Neural crest cell (in vitro differentiated cells): ENCODE data around the gene TJP3. TPM values are rescaled to one million over a fixed set of nuclear protein-coding genes. Genes with fewer than 3 reads are reported as not detected.

Source experiments
- DNase-seq: peaks from one replicate; pipeline ENCODE4 v3.0.0; 2021; ENCODE audit warnings: low read depth, mixed read lengths, low spot score
- H3K27ac Mint-ChIP-seq: one replicate; pipeline ENCODE4 v1.8.0; 2021; ENCODE audit warnings: mild to moderate bottlenecking, mixed read lengths; ENCODE audit not compliant: unreplicated experiment
- H3K27me3 Mint-ChIP-seq: 2 replicates; pipeline ENCODE4 v1.8.0; 2021; ENCODE audit warnings: low read depth, mild to moderate bottlenecking, mixed read lengths
- H3K36me3 Mint-ChIP-seq: 2 replicates; pipeline ENCODE4 v1.8.0; 2021; ENCODE audit warnings: low read depth, mild to moderate bottlenecking, mixed read lengths
- H3K4me1 Mint-ChIP-seq: 2 replicates; pipeline ENCODE4 v1.8.0; 2021; ENCODE audit warnings: mixed read lengths
- H3K4me3 Mint-ChIP-seq: one replicate; pipeline ENCODE4 v1.8.0; 2021; ENCODE audit warnings: mild to moderate bottlenecking, mixed read lengths
- H3K9me3 Mint-ChIP-seq: 2 replicates; pipeline ENCODE4 v1.8.0; 2021; ENCODE audit warnings: mixed read lengths
- total RNA-seq: library from RNA; stranded (reverse); gene quantifications from 2 replicates; pipeline ENCODE4 v1.2.1, GENCODE V29; 2021
- TF ChIP-seq, protein P1 (sequence below): fragments of 200-600 bp; sonication (generic); conservative IDR thresholded peaks from 2 replicates; pipeline ENCODE4 v1.5.0; 2021; ENCODE audit warnings: antibody characterized with exemption, mild to moderate bottlenecking

Gene TJP3
- total RNA-seq, 1 donor from 2014 or later, result not detected

DNA sequence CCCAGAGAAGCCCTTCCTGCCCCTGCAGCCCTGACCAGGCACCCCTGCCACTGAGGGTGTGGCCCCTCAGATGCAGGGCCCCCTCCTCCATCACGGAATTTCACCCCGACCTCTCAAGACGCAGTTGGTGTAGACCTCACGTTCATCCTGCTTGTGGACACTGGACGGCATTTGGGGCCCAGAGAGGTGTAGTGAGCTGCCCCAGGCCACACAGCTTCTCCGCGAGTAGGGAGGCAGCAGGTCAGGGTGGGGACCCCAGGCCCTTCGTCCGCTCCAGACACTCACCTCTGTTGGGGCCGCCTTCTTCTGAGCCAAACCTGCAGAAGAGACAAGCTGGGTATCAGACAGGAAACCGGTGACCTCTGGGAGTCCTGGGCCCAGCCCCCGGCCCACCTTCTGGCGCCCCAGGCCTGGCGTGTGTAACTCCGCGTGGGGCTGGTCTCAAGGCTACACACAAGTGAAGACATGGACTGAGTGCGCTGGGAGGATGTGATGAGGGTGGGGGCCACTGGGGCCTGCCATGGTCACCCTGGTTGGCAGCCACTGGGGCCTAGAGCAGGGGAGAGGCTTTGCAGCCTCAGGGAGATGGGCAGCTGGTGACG is 41.0 kb upstream of the TJP3 start:
- no peak for DNase-seq
- no peaks in the 10 kb centered on the region for H3K36me3 Mint-ChIP-seq
- H3K4me3 Mint-ChIP-seq, result no peak overlapping the region
- no peaks in the 10 kb centered on the region for H3K9me3 Mint-ChIP-seq
- no peaks in the 10 kb centered on the region for H3K27me3 Mint-ChIP-seq
- TF ChIP-seq, protein P1, sequence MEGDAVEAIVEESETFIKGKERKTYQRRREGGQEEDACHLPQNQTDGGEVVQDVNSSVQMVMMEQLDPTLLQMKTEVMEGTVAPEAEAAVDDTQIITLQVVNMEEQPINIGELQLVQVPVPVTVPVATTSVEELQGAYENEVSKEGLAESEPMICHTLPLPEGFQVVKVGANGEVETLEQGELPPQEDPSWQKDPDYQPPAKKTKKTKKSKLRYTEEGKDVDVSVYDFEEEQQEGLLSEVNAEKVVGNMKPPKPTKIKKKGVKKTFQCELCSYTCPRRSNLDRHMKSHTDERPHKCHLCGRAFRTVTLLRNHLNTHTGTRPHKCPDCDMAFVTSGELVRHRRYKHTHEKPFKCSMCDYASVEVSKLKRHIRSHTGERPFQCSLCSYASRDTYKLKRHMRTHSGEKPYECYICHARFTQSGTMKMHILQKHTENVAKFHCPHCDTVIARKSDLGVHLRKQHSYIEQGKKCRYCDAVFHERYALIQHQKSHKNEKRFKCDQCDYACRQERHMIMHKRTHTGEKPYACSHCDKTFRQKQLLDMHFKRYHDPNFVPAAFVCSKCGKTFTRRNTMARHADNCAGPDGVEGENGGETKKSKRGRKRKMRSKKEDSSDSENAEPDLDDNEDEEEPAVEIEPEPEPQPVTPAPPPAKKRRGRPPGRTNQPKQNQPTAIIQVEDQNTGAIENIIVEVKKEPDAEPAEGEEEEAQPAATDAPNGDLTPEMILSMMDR, result no peak
- peaks cover 23% of the 10 kb centered on the region for H3K4me1 Mint-ChIP-seq
- no peak overlapping the region for H3K27ac Mint-ChIP-seq

DNA sequence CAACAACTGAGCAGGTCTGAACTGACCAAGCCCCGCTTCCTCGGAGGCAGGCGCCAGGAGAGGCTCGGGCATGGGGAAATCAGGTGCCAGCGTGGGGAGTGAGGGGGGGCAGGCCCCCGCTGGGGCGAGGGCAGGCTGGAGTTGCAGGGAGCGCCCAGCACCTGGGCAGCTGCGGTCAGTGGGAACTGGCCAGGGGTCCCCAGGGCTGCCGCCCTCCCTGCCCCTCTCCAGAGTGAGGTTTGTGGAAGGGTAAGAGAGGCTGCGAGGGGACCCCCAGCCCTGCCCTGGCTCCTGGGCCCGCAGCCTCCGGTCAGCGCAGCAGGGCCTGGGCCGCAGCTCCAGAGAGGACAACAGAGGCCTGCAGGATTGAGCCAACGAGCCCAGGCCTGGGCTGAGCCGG is 40.4 kb upstream of the TJP3 start:
- no peaks in the 10 kb centered on the region for H3K27me3 Mint-ChIP-seq
- H3K27ac Mint-ChIP-seq, result no peak overlapping the region
- no peaks in the 10 kb centered on the region for H3K9me3 Mint-ChIP-seq
- H3K36me3 Mint-ChIP-seq, result no peaks in the 10 kb centered on the region
- TF ChIP-seq, protein P1, result no peak
- no peak for DNase-seq
- no peak overlapping the region for H3K4me3 Mint-ChIP-seq
- peaks cover 25% of the 10 kb centered on the region for H3K4me1 Mint-ChIP-seq

DNA sequence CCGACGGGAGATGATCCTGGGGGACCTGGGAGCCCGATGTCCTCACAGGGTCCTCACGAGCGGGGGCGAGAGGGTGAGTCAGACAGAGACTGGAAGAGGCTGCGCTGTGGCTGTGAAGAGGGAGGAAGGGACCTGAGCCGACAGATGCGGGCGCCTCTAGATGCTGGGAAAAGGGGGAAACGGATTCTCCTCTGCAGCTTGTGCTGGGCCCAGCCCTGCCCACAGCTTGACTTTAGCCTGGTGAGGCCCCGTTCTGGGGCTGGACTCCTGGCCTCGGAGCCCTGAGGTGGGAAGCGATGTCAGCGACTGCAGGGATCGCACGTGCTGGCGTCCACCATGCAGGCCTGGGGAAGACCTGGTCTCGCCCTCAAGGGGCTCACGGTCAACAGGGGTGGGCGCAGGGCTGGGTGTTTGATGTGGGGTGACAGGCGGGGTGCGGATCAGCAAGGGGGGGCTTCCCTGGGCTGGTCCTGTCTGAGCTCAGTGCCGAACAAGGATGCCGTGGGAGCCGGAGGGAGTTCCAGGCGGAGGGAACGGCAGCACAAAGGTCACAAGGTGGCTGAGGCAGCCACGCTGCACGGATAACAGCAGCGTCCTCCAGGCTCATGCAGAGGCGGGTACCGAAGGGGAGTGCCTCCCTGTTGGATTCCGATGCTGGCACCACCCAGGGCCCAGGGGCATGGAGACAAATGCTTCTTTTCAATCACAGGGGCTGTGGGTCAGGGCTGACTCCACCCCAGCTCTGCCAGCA is 39.7 kb upstream of the TJP3 start:
- Mint-ChIP-seq H3K27me3 (no peaks in the 10 kb centered on the region), H3K9me3 (no peaks in the 10 kb centered on the region), H3K36me3 (no peaks in the 10 kb centered on the region), H3K27ac (peak overlapping the region; percentile 84), H3K4me3 (no peak overlapping the region), H3K4me1 (peaks cover 25% of the 10 kb centered on the region)
- no peak for DNase-seq
- TF ChIP-seq, protein P1, result no peak

DNA sequence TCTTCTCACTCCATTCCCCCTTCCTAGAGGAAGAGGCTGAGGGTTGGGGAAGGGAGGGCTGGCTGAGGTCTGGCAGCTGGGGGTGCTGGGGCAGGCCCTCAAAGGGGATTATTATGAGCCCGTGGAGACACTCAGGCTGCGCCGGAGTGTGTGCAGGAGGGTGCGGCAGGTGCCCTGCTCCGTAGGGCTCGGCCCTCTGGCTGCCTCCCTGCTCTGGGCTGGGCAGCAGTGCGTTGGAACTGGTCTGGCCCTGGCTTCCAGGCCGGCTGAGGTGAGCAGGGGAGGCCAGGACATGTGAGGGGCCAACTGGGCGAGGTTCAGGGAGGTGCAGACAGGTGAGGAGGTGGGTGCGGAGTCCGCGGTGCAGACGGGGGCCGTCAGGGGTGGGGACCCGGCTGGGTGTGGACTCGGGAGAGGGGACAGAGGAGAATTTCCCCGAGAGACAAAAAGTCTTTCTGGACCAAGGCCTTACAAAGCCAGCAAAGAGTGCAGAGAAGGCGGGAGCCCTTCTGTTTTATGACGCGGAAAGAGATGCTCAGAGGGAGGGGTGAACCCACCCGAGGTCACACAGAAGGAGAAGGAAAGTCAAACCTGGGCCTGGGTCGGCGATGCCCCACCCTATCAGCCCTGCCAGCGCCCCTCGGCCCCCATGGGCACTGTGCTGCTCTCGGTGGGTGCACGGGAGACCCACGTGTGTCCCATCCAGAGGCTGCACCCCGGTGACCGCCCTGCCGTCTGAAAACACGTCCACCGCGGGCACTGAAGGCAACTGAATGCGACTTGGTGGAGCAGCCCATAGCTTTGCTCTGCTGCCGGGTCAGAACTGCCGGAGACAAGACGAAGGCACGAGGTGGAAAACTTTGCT is 38.9 kb upstream of the TJP3 start:
- TF ChIP-seq, protein P1, result no peak
- H3K36me3 Mint-ChIP-seq, result no peaks in the 10 kb centered on the region
- peaks cover 25% of the 10 kb centered on the region for H3K4me1 Mint-ChIP-seq
- no peak overlapping the region for H3K4me3 Mint-ChIP-seq
- no peaks in the 10 kb centered on the region for H3K27me3 Mint-ChIP-seq
- DNase-seq, result no peak
- H3K9me3 Mint-ChIP-seq, result no peaks in the 10 kb centered on the region
- no peak overlapping the region for H3K27ac Mint-ChIP-seq

DNA sequence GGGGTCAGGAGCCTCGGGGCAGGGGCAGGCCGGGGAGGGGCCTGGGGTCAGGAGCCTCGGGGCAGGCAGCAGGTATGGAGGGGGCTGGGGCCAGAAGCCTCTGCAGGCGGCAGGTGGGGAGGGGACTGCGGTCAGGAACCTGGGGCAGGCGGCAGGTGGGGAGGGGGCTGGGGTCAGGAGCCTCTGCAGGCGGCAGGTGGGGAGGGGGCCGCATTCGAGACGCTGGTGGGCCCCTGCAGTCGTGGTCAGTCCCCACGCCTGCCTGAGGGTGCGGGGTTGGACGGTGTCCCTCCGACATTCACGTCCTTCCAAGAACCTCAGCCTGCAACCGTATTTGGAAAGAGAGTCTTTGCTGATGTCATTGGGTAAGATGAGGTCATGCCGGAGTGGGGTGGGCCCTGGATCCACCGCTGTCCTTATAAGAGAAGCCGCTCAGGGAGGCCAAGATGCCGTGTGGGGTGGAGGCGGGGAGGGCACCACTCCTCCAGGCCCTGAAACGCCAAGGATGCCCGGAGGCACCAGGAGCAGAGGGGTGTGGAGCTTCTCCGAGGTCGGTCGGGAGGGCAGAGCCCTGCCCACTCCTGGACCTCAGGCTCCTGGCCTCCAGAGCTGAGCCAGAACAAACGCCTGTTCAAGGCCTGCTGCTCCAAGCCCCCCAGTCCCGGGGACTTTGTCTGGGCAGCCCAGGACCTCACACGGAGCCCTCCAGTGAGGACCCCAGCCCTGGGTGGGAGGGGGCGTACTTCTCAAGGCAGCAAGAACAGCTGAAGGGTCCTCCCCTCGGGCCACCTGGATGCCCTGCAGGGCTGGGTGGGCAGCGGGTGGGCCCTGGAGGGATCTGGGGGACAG is 38.0 kb upstream of the TJP3 start:
- DNase-seq, result no peak
- Mint-ChIP-seq H3K9me3 (no peaks in the 10 kb centered on the region), H3K4me3 (no peak overlapping the region), H3K27me3 (no peaks in the 10 kb centered on the region), H3K4me1 (peaks cover 25% of the 10 kb centered on the region), H3K36me3 (no peaks in the 10 kb centered on the region), H3K27ac (no peak overlapping the region)
- TF ChIP-seq, protein P1, result no peak
